GM12878 (cell line): ENCODE data around the gene PFKL. TPM values are rescaled to one million over a fixed set of nuclear protein-coding genes. Genes with fewer than 3 reads are reported as not detected.

Experiments
- ATAC-seq: fragments of 200-7000 bp; cut with Tn5 transposase; 3 replicates; pipeline ENCODE4 v1.9.1; 2020; ENCODE audit warnings: mild to moderate bottlenecking, moderate library complexity
- BruUV-seq: library from RNA; stranded (reverse); fragments of 400-500 nt; replicated peaks from 2 replicates; lab custom pipeline; 2021; lab: Mats Ljungman, UMichigan
- CTCF ChIA-PET: fragments of 300-600 bp; sonication (Branson Sonifier 250); formaldehyde crosslinking; extraction: SDS; loops from one replicate; lab custom pipeline; 2021; ENCODE audit warnings: inconsistent platforms; lab: Yijun Ruan, JAX
- POLR2A ChIA-PET: fragments of 350-600 bp; formaldehyde crosslinking; extraction: SDS; loops from one replicate; lab custom pipeline; 2021; ENCODE audit warnings: inconsistent platforms; lab: Charles Lee
- RAD21 ChIA-PET: fragments of 300-600 bp; sonication (Branson Sonifier 250); formaldehyde crosslinking; loops from one replicate; lab custom pipeline; 2023; ENCODE audit warnings: antibody characterized with exemption; ENCODE audit not compliant: unreplicated experiment; lab: Charles Lee
- SMC1A ChIA-PET: fragments of 300-600 bp; sonication (Branson Sonifier 250); formaldehyde crosslinking; loops from one replicate; lab custom pipeline; 2023; ENCODE audit not compliant: unreplicated experiment, uncharacterized antibody; lab: Charles Lee
- DNase-seq: peaks from one replicate; pipeline ENCODE4 v3.0.0-alpha.2; 2011; ENCODE audit warnings: low read depth, low spot score
- FAIRE-seq: peaks from 3 replicates; lab custom pipeline; 2011; peaks lifted over from hg19 to GRCh38; lab: Jason Lieb, UNC
- H2AFZ ChIP-seq: 2 replicates; pipeline ENCODE4 v1.6.0; 2011; ENCODE audit warnings: low read depth, low read length, control low read depth; ENCODE audit not compliant: control insufficient read depth
- H3K27ac ChIP-seq: 2 replicates; pipeline ENCODE4 v1.5.1; 2011; ENCODE audit warnings: control low read depth; ENCODE audit not compliant: control insufficient read depth, insufficient read depth
- H3K27me3 ChIP-seq, 2 experiments: replicated peaks in 1 of 2; 2 replicates each; pipeline versions ENCODE4 v1.6.0 to v1.6.1; 2011; ENCODE audit warnings: low read length in 1 of 2; ENCODE audit not compliant: control insufficient read depth in 2 of 2, insufficient read depth in 2 of 2
- H3K36me3 ChIP-seq, 2 experiments: 2 replicates each; pipeline ENCODE4 v1.5.1; 2011; ENCODE audit warnings: low read length in 1 of 2; ENCODE audit not compliant: control insufficient read depth in 2 of 2, insufficient read depth in 2 of 2
- H3K4me1 ChIP-seq: 2 replicates; pipeline ENCODE4 v1.6.1; 2011; ENCODE audit warnings: mild to moderate bottlenecking, low read length, moderate library complexity, mixed read lengths; ENCODE audit not compliant: control insufficient read depth, insufficient read depth
- H3K4me2 ChIP-seq: 2 replicates; pipeline ENCODE4 v1.6.0; 2011; ENCODE audit warnings: control low read depth; ENCODE audit not compliant: control insufficient read depth, insufficient read depth
- H3K4me3 ChIP-seq: fragments of 200-600 bp; sonication (generic); 2 replicates; pipeline ENCODE4 v1.5.1; 2016
- H3K79me2 ChIP-seq: 2 replicates; pipeline ENCODE4 v1.6.0; 2011; ENCODE audit warnings: low read length; ENCODE audit not compliant: control insufficient read depth, insufficient read depth
- H3K9ac ChIP-seq: 2 replicates; pipeline ENCODE4 v1.8.0; 2011; ENCODE audit warnings: low read length, control low read depth, mixed read lengths; ENCODE audit not compliant: control insufficient read depth, insufficient read depth
- H3K9me3 ChIP-seq: replicated peaks from 3 replicates; pipeline ENCODE4 v1.5.1; 2011; ENCODE audit warnings: mild to moderate bottlenecking, low read length; ENCODE audit not compliant: control insufficient read depth, insufficient read depth
- H4K20me1 ChIP-seq: 2 replicates; pipeline ENCODE4 v1.6.0; 2011; ENCODE audit not compliant: control insufficient read depth, insufficient read depth
- IRF4 ChIP-seq: IDR thresholded peaks from 2 replicates; pipeline ENCODE4 v1.6.1; 2011; ENCODE audit warnings: low read depth, low read length
- JUNB ChIP-seq: IDR thresholded peaks from 2 replicates; pipeline ENCODE4 v1.6.1; 2016; ENCODE audit warnings: antibody characterized with exemption, mild to moderate bottlenecking
- KLF5 ChIP-seq: fragments of 450-650 bp; IDR thresholded peaks from 2 replicates; pipeline ENCODE4 v1.6.1; 2014; ENCODE audit warnings: mild to moderate bottlenecking; ENCODE audit not compliant: partially characterized antibody
- NFYA ChIP-seq: IDR thresholded peaks from 2 replicates; pipeline ENCODE4 v1.6.1; 2011; ENCODE audit warnings: low read depth, mild to moderate bottlenecking, low read length, improper control_type of control experiment, borderline replicate concordance
- NR2C2 ChIP-seq: IDR thresholded peaks from 2 replicates; pipeline ENCODE4 v1.6.1; 2011; ENCODE audit warnings: borderline replicate concordance, low read depth; ENCODE audit not compliant: control insufficient read depth, insufficient read length
- NRF1 ChIP-seq: conservative IDR thresholded peaks from 2 replicates; pipeline ENCODE4 v1.6.1; 2011; ENCODE audit warnings: mild to moderate bottlenecking, low read depth, low read length, improper control_type of control experiment
- SIX5 ChIP-seq: IDR thresholded peaks from 2 replicates; pipeline ENCODE4 v1.6.1; 2011; ENCODE audit warnings: mild to moderate bottlenecking, low read depth, low read length, moderate library complexity; ENCODE audit not compliant: severe bottlenecking
- SP1 ChIP-seq: IDR thresholded peaks from one replicate; pipeline ENCODE4 v1.6.1; 2011; ENCODE audit warnings: low read depth, low read length
- ZNF384 ChIP-seq: IDR thresholded peaks from 2 replicates; pipeline ENCODE4 v1.6.1; 2012; ENCODE audit warnings: low read depth, mild to moderate bottlenecking, low read length, improper control_type of control experiment, borderline replicate concordance
- WGBS: methylation state at CpG from one replicate; pipeline ENCODE4 v1.1.6; 2016; ENCODE audit warnings: low lambda C conversion rate; ENCODE audit not compliant: insufficient replicate concordance, insufficient coverage; ENCODE audit errors: missing lambda C conversion rate; 5-methylcytosine and 5-hydroxymethylcytosine counted together
- in situ Hi-C: fragments of 300-500 bp; cut with MboI; formaldehyde crosslinking; loops from 9 replicates; pipeline ENCODE4 v1.14.3; 2018; ENCODE audit warnings: mixed read lengths
- intact Hi-C: fragments of 100-400 bp; cut with micrococcal nuclease; formaldehyde crosslinking; loops from one replicate; pipeline ENCODE4 v1.14.2; 2022; ENCODE audit not compliant: unreplicated experiment
- polyA plus RNA-seq, 11 experiments: library from polyadenylated mRNA; depleted of rRNA in 4 of 11; unstranded in 6 of 11; stranded (reverse) in 5 of 11; fragments of >200 nt; fragmentation: Nextera tagmentation in 4 of 11; fragmentation: Illumina TruSeq in 1 of 11; extraction: Ambion mirVana in 4 of 11; extraction: Trizol in 1 of 11; gene quantifications; 1 replicate in 1 of 11; 2 replicates in 10 of 11; pipeline versions ENCODE4 v1.2.1 to v1.2.3, GENCODE V29; 2011 to 2016; ENCODE audit warnings: inconsistent platforms in 2 of 11, missing spikeins in 2 of 11, low read depth in 1 of 11
- total RNA-seq, 4 experiments: library from RNA; depleted of rRNA in 3 of 4; stranded (reverse); fragments of >200 nt in 3 of 4; fragmentation: Illumina TruSeq in 1 of 4; extraction: Trizol in 1 of 4; gene quantifications; 2 replicates each; pipeline versions ENCODE4 v1.2.1 to v1.2.3, GENCODE V29; 2013 to 2021

Gene PFKL
- total and polyA plus RNA-seq, 10 of the 15 experiments (the other 5 are each of a cell fraction or from before 2014, with no cell fraction given), result 1.2 to 192 (median 112) TPM

DNA sequence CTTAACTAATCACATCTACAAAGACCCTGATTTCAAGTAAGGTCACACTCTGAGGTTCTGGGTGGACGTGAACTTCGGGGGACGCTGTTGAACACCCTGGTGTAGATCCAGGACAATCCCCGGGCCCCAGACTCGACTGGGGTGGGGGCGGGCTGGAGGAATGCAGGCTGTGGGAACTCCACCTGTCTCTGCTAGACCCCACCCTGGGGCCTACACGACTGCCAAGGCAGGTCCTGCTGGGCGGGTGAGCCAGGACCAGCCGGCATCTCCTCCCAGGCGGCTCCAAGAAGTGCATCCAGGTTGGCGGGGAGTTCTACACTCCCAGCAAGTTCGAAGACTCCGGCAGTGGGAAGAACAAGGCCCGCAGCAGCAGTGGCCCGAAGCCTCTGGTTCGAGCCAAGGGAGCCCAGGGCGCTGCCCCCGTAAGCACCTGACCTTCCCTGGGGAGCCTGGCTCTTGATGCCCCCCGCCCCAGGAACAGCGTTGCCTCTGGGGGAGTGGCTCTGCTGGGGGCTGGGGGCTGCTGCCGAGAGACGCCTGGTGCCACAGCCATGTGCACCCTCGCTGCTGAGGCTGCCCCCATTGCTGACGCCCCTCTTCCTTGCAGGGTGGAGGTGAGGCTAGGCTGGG is 10.4 kb upstream of the PFKL start:
- CTCF ChIA-PET, result no interaction called here
- BruUV-seq, result no TSS peak

DNA sequence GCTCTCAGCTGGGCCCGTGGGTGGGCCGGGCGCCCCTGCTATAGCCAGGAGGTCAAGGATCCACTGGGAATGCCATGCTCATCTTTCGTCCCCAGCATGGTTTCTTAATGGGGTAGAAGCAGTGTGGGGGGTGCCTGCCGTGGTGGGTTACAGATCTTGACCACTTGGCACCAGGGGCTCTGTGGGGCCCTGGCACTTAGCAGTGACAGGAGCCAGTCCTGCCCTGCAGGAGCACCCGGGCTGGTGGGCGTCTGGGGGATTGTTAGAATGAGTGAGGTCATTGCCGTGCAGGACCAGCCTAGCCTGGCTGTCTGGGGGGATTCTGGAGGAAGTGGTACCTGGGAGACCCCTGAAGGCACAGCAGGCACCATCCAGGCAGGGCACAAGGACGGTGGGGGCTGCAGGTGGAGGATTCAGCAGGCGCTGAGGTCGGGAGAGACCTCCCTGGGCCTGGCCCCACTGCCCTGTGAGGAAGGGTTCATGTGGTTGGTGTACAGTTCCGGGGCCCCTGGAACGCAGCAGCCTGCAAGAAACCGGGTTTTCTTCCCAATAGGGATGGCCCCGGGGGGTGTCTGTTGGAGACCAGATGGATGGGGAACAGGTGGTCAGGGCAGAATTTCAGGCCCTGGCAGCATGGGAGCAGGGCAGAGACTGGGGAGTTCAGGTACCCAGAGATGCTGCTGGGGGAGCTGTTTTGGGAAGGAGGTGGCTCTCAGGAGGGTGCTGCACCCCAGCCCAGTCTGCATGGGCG is 9.4 kb upstream of the PFKL start:
- no peaks in the 10 kb centered on the region for H3K79me2 ChIP-seq
- H3K4me2 ChIP-seq, result no peak overlapping the region
- ChIA-PET CTCF (no interaction called here), POLR2A (no interaction called here), RAD21 (no interaction called here), SMC1A (no interaction called here)
- no peak overlapping the region for H3K4me3 ChIP-seq
- TF ChIP-seq NR2C2 (no peak), NFYA (no peak), NRF1 (no peak), SP1 (no peak), JUNB (no peak), ZNF384 (no peak), IRF4 (no peak), KLF5 (no peak)
- no TSS peak for BruUV-seq
- FAIRE-seq (no peak), ATAC-seq (no peak), DNase-seq (no peak)
- no peak overlapping the region for H3K9ac ChIP-seq
- in situ Hi-C loops (no loop called here), intact Hi-C loops (no loop called here)
- no peaks in the 10 kb centered on the region; the same call in 1 of the 2 replicates for H4K20me1 ChIP-seq
- H3K27me3 ChIP-seq, result no peaks in the 10 kb centered on the region
- H3K9me3 ChIP-seq, result no peaks in the 10 kb centered on the region
- H3K36me3 ChIP-seq, result no peaks in the 10 kb centered on the region
- H3K27ac ChIP-seq, result no peak overlapping the region
- WGBS, result 32% methylated on average over 16 of the region's 16 CpGs
- H3K4me1 ChIP-seq, result peaks cover 10% of the 10 kb centered on the region
- H2AFZ ChIP-seq, result no peak overlapping the region

More for the DNA sequence above, 10.4 kb upstream of the PFKL start:
- peaks cover under 1% of the 10 kb centered on the region; the same call in 1 of the 2 replicates for H3K4me1 ChIP-seq
- no peak overlapping the region for H3K4me2 ChIP-seq
- H2AFZ ChIP-seq, result no peak overlapping the region
- 49% methylated on average over 24 of the region's 24 CpGs for WGBS
- in situ Hi-C loops (no loop called here), intact Hi-C loops (no loop called here)
- SMC1A ChIA-PET, result no interaction called here
- H3K9me3 ChIP-seq, result no peaks in the 10 kb centered on the region
- H3K79me2 ChIP-seq, result no peaks in the 10 kb centered on the region
- H3K4me3 ChIP-seq, result no peak overlapping the region
- POLR2A ChIA-PET, result no interaction called here
- RAD21 ChIA-PET, result no interaction called here
- no peak overlapping the region for H3K9ac ChIP-seq
- no peak for DNase-seq
- no peaks in the 10 kb centered on the region for H3K36me3 ChIP-seq
- no peak for FAIRE-seq
- no peaks in the 10 kb centered on the region; the same call in 1 of the 2 replicates for H4K20me1 ChIP-seq
- no peak for TF ChIP-seq SIX5
- TF ChIP-seq, all 136 proteins: peak for 0
- Histone ChIP-seq H3K27ac (no peak overlapping the region), H3K27me3 (no peaks in the 10 kb centered on the region)
- no peak for ATAC-seq
